GM21737 (cell line): ENCODE measurements around the gene ANKRD52.
"Not testable (repeated sequence)": the region's sequence is repeated elsewhere in the genome, so short reads cannot be mapped to it uniquely, and the experiment has no call there.

Experiments
- ATAC-seq: cut with Tn5 transposase; IDR thresholded peaks from one replicate; pipeline ENCODE4 v1.9.1; 2021; ENCODE audit warnings: mild to moderate bottlenecking, moderate library complexity; ENCODE audit not compliant: unreplicated experiment

The ANKRD52 gene

DNA sequence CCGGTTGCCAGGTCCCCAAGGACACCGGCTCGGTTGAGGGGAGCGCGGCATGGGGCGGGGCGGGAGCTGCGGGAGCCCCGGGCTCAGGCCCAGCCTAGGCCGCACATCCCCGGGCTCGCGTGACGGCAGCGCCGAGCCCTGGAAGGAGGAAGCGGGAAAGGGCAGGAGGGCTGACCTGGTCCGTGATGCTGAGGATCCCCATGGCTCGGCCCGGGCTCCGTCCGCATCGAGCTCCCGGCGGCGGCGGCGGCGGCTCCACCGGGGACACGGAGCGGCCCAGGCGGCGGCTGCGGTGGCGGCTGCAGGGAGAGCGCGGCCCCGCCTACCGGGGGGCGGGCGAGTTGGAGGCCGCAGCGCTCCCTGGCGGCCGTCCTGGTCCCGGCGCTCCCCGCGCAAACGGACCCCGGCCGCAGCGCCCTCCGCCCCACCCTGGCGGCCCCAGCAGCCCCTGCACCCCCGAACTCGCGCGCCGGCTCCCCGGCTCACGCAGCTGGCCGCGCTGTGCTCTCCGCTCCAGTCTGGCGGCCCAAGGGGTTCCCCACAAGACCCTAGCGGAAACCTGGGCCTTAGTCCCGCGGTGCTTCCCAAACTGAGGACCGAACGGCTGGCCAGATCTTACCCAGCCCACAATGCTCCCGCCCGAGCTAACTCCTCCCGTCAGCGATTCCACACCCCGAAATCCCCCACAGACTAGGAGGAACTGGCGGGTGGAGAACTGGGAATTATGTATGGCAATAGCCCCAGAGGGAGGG, at the start of gene ANKRD52:
Gene ANKRD52, minus strand, starts transcription at position 317 of the 752 bp plus-strand sequence. Its CDS starts 115 bp downstream, at position 202.
- peak; percentile 89 for ATAC-seq

- ATAC-seq = no peak
These were observed 49.2 kb upstream of the ANKRD52 start for GRCh38 chr12:56307221-56307965.

- ATAC-seq = no peak
These were observed 46.8 kb upstream of the ANKRD52 start for GRCh38 chr12:56304872-56305590.

DNA sequence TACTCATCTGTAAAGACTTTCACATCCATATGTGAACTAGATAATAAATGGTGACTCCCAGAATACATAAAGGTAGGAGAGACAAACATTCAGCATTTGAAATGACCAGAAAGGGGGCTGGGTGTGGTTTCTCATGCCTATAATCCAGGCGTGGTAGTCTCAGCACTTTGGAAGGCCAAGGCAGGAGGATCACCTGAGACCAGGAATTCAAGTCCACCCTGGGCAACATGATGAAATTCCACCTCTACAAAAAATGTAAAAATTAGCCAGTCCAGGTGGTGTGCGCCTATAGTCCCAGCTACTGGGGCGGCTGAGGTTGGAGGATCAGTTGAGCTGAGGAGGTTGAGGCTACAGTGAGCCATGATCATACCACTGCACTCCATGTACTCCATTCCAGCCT, 46.1 kb upstream of the ANKRD52 start:
- ATAC-seq = no peak

- ATAC-seq = no peak
These were observed 42.7 kb upstream of the ANKRD52 start for GRCh38 chr12:56300644-56301464.

- peak; percentile 90 for ATAC-seq
These were observed 41.9 kb upstream of the ANKRD52 start, which contains the start of gene CS for GRCh38 chr12:56299853-56300643. Gene CS (minus strand): TSS chr12:56300330. CDS start chr12:56300201, 129 bp downstream.

- ATAC-seq = no peak
These were observed 41.2 kb upstream of the ANKRD52 start for GRCh38 chr12:56299308-56299852.

GRCh38 chr12:56298828-56299227, 40.6 kb upstream of the ANKRD52 start:
- ATAC-seq = no peak

DNA sequence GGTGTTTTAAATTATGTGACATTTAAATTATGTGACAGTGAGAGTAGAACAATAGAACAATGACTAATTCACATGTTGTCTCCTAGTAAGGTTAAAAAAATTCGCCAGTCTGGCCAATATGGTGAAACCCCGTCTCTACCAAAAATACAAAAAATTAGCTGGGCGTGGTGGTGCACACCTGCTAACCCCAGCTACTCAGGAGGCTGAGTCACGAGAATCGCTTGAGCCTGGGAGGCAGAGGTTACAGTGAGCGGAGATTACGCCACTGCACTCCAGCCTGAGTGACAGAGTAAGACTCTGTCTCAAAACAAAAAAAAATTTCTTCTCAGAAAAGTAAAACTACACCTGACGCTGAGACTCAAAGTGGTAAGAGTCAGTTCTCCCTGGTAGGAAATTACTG, 39.2 kb upstream of the ANKRD52 start:
- ATAC-seq = no peak

DNA sequence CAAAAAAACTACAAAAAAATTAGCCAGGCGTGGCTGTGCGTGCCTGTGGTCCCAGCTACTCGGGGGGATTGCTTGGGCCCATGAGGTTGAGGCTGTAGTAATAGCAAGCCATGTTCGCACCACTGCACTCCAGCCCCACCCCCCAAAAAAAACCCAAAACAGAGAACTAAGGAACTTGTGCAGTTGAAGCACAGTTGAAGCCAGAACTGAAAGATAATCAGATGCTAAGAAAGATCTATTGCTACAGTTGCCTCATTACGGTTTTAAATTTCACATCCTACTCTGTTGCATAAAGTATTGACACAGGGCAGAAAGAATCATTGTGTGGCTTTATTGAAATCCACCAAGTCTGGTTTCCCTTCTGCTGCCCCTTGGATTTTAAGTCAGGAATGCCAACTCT, 38.1 kb upstream of the ANKRD52 start:
- no peak for ATAC-seq

GRCh38 chr12:56293795-56294194, 35.6 kb upstream of the ANKRD52 start:
- ATAC-seq = no peak

- no peak for ATAC-seq
These were observed 30.7 kb upstream of the ANKRD52 start for GRCh38 chr12:56288705-56289387.

GRCh38 chr12:56286044-56286830, 28.1 kb upstream of the ANKRD52 start:
- no peak for ATAC-seq

DNA sequence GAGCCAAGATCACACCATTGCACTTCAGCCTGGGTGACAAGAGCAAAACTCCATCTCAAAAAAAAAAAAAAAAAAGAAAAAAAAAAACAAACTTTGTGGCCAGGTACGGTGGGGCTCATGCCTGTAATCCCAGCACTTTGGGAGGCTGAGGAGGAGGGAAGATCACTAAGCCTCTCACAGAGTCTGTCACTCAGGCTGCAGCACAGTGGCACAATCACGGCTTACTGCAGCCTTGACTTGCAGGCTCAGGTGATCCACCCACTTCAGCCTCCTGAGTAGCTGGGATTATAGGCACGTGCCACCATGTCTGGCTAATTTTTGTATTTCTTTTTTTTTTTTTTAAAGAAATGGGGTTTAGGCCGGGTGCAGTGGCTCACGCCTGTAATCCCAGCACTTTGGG, 26.1 kb upstream of the ANKRD52 start:
- ATAC-seq = not testable (repeated sequence)

GRCh38 chr12:56282579-56282978, 24.4 kb upstream of the ANKRD52 start:
- no peak for ATAC-seq

GRCh38 chr12:56282030-56282429, 23.8 kb upstream of the ANKRD52 start:
- no peak for ATAC-seq

DNA sequence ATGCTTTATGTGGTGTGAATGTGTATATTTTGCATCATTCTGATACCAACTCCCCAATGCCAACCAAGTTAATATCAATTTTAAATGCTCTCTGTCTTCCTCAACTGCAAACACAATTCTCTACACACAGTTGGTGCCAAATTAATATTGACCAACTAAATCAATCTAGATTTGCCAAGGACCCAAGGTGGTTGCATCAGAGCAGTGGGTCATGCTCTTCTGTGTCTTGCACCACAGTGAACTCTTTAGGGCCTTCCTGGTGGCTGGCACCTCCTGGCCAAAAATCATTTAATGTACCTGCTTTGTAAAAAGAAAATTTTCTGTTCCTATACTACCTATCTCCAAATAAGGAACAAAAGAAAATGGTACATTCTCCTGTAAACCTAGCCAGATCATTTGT, 22.7 kb upstream of the ANKRD52 start:
- no peak for ATAC-seq

DNA sequence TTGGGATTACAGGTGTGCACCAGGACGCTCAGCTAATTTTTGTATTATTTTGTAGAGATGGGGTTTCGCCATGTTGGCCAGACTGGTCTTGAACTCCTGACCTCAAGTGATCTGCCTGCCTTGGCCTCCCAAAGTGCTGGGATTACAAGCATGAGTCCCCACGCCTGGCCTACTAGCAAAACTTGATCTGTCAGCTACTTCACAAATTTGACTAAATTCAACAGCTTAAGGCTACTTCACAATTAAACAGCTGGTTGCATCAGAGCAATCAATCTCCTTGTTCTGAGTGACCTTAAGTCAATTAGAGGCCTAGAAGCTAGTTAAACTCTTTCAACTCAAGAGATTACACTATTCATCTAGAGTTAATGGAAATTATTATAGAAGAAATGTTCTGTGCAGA, 20.7 kb upstream of the ANKRD52 start:
- no peak for ATAC-seq
